GM19099 (cell line): ENCODE measurements around the gene FARP1.

ENCODE experiments used
- POLR2A ChIP-seq: IDR thresholded peaks from 3 replicates; pipeline ENCODE4 v1.6.1; 2011; ENCODE audit warnings: low read depth; ENCODE audit not compliant: insufficient read length; ENCODE audit errors: extremely low read depth

FARP1 gene

GRCh38 chr13:98286799-98287198 lies 143.9 kb downstream of the FARP1 start:
- TF ChIP-seq POLR2A = no peak

DNA sequence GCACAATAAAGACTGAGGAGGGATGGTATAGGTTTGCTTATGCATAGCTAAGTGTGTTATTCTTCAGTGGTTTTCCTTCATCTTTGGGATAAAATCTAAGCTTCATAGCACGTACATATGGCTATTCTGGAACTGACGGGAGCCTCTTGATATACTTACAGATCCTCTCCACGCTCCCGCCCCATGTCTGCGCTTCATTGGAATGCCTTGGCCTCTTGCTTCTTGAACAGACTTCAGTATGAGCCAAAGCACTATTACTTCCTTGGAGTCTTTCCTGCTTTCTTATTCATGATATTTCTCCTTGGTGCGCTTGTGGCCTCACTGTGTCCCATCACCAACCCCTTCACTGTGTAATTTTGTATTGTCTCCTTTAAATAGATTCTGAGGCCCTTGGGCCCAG lies 145.3 kb downstream of the FARP1 start:
- no peak for TF ChIP-seq POLR2A

DNA sequence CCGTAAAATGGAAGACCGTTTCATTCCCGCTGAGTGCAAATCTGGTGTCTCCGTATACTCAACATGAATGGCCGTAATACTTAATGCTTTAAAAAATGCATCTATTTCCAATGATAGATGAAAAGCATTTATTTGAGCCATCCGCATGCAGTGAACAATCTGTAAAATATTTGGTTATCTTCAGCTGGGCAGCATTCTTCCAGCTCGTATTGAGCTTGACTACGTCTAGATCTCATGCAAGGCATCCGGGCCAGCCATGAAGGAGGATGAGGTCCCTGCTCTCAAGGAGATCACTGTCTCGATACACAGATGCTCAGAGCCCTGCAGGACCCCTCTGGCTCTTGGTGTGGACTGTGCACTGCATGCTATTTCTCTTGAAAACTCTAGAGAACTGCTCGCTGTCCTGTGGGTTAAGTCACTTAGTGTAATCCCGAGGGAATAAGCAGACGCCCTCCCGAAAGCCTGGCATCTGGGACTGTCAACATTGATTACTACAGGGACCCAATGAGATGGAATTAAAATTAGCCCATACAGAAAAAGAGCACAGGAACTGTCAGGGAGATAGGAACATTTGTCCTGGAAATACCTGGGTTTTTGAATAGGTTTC lies 146.5 kb downstream of the FARP1 start:
- TF ChIP-seq POLR2A = no peak

DNA sequence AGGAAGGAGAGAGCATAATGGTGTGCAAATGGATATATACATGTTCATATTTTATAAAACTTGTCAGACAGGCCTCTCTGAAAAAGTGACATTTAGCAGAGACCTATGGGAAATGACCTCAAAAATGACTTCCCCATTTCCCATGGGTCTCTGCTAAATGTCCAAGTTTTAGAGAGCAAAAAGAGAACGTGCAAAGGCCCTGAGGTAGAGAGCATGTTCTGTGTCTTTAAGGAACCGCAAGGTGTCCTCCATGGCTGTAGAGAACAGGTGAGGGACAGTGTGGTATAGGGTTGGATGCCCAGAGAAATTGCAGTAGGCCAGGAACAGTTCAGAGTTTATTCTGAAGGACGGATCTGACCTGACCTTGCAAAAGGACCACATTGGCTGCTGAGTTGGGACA lies 147.4 kb downstream of the FARP1 start:
- TF ChIP-seq POLR2A = no peak

DNA sequence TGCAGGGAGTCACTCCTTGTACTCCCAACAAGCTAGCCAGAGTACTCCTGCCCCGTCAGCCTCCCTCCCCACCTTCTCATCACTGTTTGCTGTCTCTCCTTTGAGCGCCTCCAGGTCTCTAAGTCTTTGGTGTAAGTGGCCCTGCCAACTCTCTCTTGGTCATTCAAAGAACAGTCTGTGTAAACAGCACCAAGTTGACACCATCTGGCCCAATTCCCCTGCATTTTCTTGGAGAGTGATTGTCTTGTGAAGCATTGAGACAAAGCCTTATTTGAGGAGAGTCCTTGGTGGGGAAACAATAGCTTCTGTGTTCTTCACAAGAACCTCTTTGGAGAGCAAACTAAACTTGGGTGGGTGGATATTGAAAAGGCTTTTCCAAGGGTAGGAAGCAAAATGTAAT lies 148.8 kb downstream of the FARP1 start:
- no peak for TF ChIP-seq POLR2A

DNA sequence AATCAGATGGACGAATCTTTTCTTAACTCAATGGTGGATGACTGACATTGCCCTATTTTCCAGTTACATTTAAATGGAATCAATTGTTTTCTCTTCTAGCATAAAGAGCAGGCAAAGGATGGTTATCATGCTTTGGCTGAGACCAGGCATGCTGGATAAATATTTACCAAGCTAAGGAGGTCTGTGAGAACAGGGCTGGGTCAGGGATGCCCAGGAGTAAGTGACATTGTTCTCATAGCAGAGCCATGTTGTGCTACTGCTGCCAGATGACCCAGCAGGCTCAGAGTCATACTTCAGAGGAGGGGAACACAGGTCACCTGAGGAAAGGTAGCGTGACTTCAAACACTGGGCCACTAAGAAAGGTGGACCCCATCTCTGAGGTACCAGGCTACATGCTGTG lies 150.2 kb downstream of the FARP1 start:
- TF ChIP-seq POLR2A = no peak

GRCh38 chr13:98293570-98294142 lies 150.8 kb downstream of the FARP1 start:
- no peak for TF ChIP-seq POLR2A

DNA sequence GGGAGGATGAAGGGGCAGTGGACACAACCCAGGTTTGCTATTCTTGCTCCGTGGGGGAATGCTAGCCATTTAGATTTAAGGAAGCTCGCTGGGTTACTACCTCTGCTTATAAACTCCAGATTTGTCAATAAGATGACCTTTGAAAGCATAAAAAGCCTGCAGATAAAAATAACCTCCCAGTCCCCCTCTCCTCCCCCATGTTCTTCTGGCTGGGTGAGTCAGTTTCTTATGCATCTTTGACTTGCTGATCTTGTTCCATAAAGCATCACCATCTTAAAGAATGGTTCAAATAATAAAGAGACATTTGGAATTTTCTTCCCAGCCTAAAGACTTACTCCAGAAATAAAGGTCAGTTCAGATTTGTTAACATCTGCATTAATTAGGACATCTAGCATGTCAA lies 152.5 kb downstream of the FARP1 start:
- TF ChIP-seq POLR2A = no peak

DNA sequence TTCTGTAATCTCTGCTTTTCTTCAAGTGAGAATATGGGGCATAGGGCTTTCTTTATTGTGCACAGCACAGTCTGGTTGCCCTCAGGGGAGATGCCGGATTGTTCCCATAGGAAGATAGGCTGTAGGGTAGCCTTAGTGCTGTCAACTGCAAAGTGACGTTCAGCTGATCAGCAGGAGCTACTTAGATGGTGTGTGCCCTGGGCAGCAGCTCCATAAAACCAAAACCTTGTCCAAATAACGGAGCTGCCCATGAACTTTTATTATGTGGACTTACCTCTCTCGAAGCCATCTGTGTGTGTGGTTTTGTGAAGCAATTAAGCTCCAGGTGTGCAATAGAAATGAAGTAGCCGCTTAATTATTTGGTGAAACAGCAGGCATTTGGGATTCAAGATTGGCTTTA lies 154.2 kb downstream of the FARP1 start:
- TF ChIP-seq POLR2A = no peak

DNA sequence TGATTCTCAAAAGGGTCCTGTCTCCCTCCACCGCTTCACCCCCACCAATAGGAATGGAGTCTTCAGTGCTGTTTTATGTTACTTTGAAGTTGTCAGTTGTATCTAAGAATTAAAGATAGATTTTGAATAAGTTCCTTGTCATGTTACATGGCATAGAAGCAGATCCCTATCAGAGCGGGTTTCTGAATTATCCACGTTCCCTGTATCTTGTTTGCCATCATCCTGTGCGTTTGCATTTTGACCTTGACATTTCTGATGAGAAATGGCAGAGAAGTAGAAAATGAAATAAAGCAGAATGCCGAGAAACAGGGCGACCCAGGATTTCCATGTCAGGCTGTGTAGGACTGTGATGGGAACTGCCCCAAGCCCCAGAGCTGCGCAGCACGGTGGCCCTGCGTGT lies 154.9 kb downstream of the FARP1 start:
- no peak for TF ChIP-seq POLR2A

- TF ChIP-seq POLR2A = no peak
Measured at GRCh38 chr13:98298599-98298998, 155.7 kb downstream of the FARP1 start.

DNA sequence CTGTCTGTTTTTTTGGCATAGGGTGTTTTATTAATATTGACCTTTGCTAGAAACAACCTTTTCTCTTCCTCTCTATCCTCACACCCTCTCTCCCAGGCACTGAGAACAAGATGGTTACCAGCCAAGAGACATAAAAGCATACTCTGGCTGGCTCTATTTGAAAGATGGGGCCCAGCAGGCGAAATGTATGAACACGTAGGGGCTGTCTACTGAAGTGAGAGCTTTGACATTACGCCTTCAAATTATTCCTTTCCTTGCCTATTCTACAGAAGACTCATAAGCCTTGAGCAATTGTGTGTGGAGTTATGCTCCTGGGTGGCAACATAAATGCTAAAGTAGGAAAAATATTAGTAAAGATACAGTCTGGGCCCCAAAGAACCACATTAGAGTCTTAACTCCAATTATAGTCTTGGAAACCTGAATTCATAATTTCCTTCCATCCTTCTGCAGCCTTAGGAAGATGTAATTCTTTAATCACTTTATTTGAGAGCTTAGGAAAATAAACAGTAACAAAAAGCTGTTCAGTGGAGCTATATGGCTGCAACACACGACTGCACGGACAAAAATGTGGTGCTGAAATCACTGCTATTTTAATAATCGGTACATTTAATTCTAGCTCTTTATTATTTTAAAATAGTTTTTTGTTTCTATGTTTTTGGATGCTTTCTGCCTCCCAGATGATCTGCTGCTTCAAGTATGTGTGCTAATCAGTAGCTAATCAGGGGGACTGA lies 156.5 kb downstream of the FARP1 start:
- no peak for TF ChIP-seq POLR2A

DNA sequence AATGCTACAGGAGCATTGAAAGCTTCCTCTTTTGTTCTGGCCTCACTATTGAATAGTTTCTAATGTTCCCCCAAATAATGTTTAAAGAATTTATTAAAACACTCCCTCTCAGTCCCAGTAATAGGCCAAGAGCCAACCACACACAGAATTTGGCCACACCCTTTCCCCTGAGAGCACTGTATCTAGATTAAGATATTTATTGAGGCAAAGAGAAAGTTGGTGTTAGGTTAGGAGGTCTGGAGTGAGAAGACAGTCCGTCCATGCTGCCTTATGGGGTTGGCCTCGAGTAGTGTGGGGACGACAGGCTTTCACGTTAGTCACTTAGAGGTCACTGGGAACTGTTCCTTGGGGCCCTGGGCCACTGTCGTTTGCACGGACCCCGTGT lies 157.1 kb downstream of the FARP1 start:
- no peak for TF ChIP-seq POLR2A

GRCh38 chr13:98300956-98301641 lies 158.2 kb downstream of the FARP1 start:
- TF ChIP-seq POLR2A = no peak

GRCh38 chr13:98301721-98302120 lies 158.8 kb downstream of the FARP1 start:
- TF ChIP-seq POLR2A = no peak

GRCh38 chr13:98303858-98304257 lies 161.0 kb downstream of the FARP1 start:
- no peak for TF ChIP-seq POLR2A

- no peak for TF ChIP-seq POLR2A
Measured at GRCh38 chr13:98305670-98306069, 162.8 kb downstream of the FARP1 start.
